Glutamatergic neuron (in vitro differentiated cells): ENCODE data around the gene THEM4. TPM values are rescaled to one million over a fixed set of nuclear protein-coding genes. Genes with fewer than 3 reads are reported as not detected.

Experiments used
- DNase-seq: peaks from one replicate; pipeline ENCODE4 v3.0.0; 2022
- H3K27ac Mint-ChIP-seq: one replicate; pipeline ENCODE4 v1.8.0; 2020; ENCODE audit warnings: mild to moderate bottlenecking, mixed read lengths, inconsistent platforms; ENCODE audit not compliant: unreplicated experiment
- H3K27me3 Mint-ChIP-seq: one replicate; pipeline ENCODE4 v1.8.0; 2020; ENCODE audit warnings: mild to moderate bottlenecking, moderate library complexity, mixed read lengths, inconsistent platforms; ENCODE audit not compliant: unreplicated experiment
- H3K36me3 Mint-ChIP-seq: one replicate; pipeline ENCODE4 v1.8.0; 2020; ENCODE audit warnings: mild to moderate bottlenecking, mixed read lengths, inconsistent platforms; ENCODE audit not compliant: unreplicated experiment
- H3K4me1 Mint-ChIP-seq: one replicate; pipeline ENCODE4 v1.8.0; 2020; ENCODE audit warnings: mild to moderate bottlenecking, low read depth, mixed read lengths, inconsistent platforms; ENCODE audit not compliant: unreplicated experiment
- H3K4me3 Mint-ChIP-seq: one replicate; pipeline ENCODE4 v1.8.0; 2020; ENCODE audit warnings: mild to moderate bottlenecking, mixed read lengths, inconsistent platforms; ENCODE audit not compliant: unreplicated experiment
- H3K9me3 Mint-ChIP-seq: one replicate; pipeline ENCODE4 v1.8.0; 2020; ENCODE audit warnings: mild to moderate bottlenecking, moderate library complexity, mixed read lengths, inconsistent platforms; ENCODE audit not compliant: unreplicated experiment
- total RNA-seq: library from RNA; stranded (reverse); fragmentation: NEBNext Ultra II Directional; extraction: Animal tissue kit (Norgen Biotek cat#: 25700); gene quantifications from one replicate; pipeline ENCODE4 v1.2.1, GENCODE V29; 2021; ENCODE audit not compliant: unreplicated experiment
- TF ChIP-seq, protein P1 (sequence below): fragments of 200-600 bp; sonication (generic); IDR thresholded peaks from one replicate; pipeline ENCODE4 v1.5.0; 2021; ENCODE audit not compliant: partially characterized antibody, unreplicated experiment

Gene THEM4
- total RNA-seq, 1 donor from 2014 or later = 15.5 TPM

GRCh38 chr1:151893176-151893924 lies 16.0 kb downstream of the THEM4 start:
- H3K9me3 Mint-ChIP-seq = no peaks in the 10 kb centered on the region
- no peak overlapping the region for H3K4me3 Mint-ChIP-seq
- no peaks in the 10 kb centered on the region for H3K27me3 Mint-ChIP-seq
- H3K36me3 Mint-ChIP-seq = no peaks in the 10 kb centered on the region
- H3K27ac Mint-ChIP-seq = no peak overlapping the region
- no peaks in the 10 kb centered on the region for H3K4me1 Mint-ChIP-seq
- no peak for DNase-seq
- TF ChIP-seq, protein P1, sequence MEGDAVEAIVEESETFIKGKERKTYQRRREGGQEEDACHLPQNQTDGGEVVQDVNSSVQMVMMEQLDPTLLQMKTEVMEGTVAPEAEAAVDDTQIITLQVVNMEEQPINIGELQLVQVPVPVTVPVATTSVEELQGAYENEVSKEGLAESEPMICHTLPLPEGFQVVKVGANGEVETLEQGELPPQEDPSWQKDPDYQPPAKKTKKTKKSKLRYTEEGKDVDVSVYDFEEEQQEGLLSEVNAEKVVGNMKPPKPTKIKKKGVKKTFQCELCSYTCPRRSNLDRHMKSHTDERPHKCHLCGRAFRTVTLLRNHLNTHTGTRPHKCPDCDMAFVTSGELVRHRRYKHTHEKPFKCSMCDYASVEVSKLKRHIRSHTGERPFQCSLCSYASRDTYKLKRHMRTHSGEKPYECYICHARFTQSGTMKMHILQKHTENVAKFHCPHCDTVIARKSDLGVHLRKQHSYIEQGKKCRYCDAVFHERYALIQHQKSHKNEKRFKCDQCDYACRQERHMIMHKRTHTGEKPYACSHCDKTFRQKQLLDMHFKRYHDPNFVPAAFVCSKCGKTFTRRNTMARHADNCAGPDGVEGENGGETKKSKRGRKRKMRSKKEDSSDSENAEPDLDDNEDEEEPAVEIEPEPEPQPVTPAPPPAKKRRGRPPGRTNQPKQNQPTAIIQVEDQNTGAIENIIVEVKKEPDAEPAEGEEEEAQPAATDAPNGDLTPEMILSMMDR = no peak

DNA sequence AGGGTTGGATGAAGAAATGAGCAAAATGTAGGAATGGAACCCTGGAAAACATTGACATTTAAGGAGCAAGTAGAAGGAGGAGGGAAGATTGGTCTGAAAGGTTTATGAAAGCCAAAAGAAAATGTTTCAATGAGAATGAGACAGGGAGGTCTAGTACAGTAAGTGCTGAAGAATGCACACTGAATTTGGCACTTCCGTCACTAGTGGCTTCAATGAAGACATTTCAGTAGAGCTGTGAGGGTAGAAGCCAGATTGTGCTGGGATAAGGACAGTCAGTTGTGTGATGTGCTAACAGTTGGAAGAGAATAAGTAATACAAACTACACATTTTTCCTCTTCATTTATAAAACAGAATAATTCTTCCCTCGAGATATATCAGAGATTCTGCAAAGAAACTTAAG lies 17.1 kb downstream of the THEM4 start:
- H3K9me3 Mint-ChIP-seq = no peaks in the 10 kb centered on the region
- no peak overlapping the region for H3K4me3 Mint-ChIP-seq
- no peaks in the 10 kb centered on the region for H3K36me3 Mint-ChIP-seq
- no peaks in the 10 kb centered on the region for H3K27me3 Mint-ChIP-seq
- no peak overlapping the region for H3K27ac Mint-ChIP-seq
- DNase-seq = no peak
- no peaks in the 10 kb centered on the region for H3K4me1 Mint-ChIP-seq
- TF ChIP-seq, protein P1 = no peak

DNA sequence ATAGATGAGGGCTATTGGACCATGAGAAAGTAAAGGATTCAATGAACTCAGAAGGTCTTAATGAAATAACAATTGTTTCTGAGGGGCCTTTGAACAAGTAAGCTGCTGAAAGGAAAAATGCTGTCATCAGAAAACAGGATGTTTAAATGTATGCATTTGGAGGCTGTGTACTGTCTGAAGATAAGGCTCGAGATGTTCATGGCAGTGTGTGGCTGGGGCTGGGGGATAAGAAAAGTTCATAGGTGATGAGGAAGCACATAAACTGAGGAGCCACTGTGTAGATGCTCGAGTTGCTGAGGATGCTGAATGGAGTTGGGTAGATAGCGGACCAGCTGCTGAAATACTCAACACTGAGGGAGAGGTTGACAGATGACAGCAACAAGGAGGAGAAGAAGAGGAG lies 17.8 kb downstream of the THEM4 start:
- Mint-ChIP-seq H3K4me1 (no peaks in the 10 kb centered on the region), H3K4me3 (no peak overlapping the region), H3K27ac (no peak overlapping the region), H3K9me3 (no peaks in the 10 kb centered on the region), H3K27me3 (no peaks in the 10 kb centered on the region), H3K36me3 (no peaks in the 10 kb centered on the region)
- no peak for DNase-seq
- TF ChIP-seq, protein P1 = no peak

- TF ChIP-seq, protein P1 = peak; percentile 44
- H3K27me3 Mint-ChIP-seq = no peaks in the 10 kb centered on the region
- no peaks in the 10 kb centered on the region for H3K36me3 Mint-ChIP-seq
- no peak overlapping the region for H3K27ac Mint-ChIP-seq
- no peak overlapping the region for H3K4me3 Mint-ChIP-seq
- no peaks in the 10 kb centered on the region for H3K9me3 Mint-ChIP-seq
- H3K4me1 Mint-ChIP-seq = no peaks in the 10 kb centered on the region
- DNase-seq = no peak
Measured at GRCh38 chr1:151888972-151889570, 20.2 kb downstream of the THEM4 start.

GRCh38 chr1:151887028-151887427 lies 22.3 kb downstream of the THEM4 start:
- Mint-ChIP-seq H3K27ac (no peak overlapping the region), H3K4me3 (no peak overlapping the region), H3K27me3 (no peaks in the 10 kb centered on the region), H3K9me3 (peaks cover 2% of the 10 kb centered on the region), H3K4me1 (no peaks in the 10 kb centered on the region), H3K36me3 (peaks cover 5% of the 10 kb centered on the region)
- TF ChIP-seq, protein P1 = no peak
- DNase-seq = no peak
